ENCODE results near the gene CDC37L1.

Gene CDC37L1

GRCh38 chr9:4709380-4709779 lies 30.0 kb downstream of the CDC37L1 start:
- no peak overlapping the region for H3K27ac Mint-ChIP-seq
- H3K36me3 Mint-ChIP-seq = peaks cover 18% of the 10 kb centered on the region
- H3K4me1 Mint-ChIP-seq = peaks cover 5% of the 10 kb centered on the region
- H3K9me3 Mint-ChIP-seq = no peaks in the 10 kb centered on the region
- DNase-seq (ENCODE audit: low spot score in 2 of 2) (no peak), ATAC-seq (ENCODE audit: low read depth) (no peak)
- H3K27me3 Mint-ChIP-seq = no peaks in the 10 kb centered on the region
- no peak overlapping the region for H3K4me3 Mint-ChIP-seq

GRCh38 chr9:4713849-4714248 lies 34.5 kb downstream of the CDC37L1 start:
- H3K4me3 Mint-ChIP-seq = no peak overlapping the region
- ATAC-seq (ENCODE audit: low read depth) (no peak), DNase-seq (ENCODE audit: low spot score in 2 of 2) (no peak)
- H3K4me1 Mint-ChIP-seq = peaks cover 5% of the 10 kb centered on the region
- H3K27ac Mint-ChIP-seq = peak overlapping the region; percentile 1
- no peaks in the 10 kb centered on the region for H3K9me3 Mint-ChIP-seq
- H3K36me3 Mint-ChIP-seq = peaks cover 23% of the 10 kb centered on the region
- H3K27me3 Mint-ChIP-seq = no peaks in the 10 kb centered on the region

GRCh38 chr9:4714266-4715016 lies 35.1 kb downstream of the CDC37L1 start:
- no peaks in the 10 kb centered on the region for H3K27me3 Mint-ChIP-seq
- peaks cover 5% of the 10 kb centered on the region for H3K4me1 Mint-ChIP-seq
- peak overlapping the region; percentile 1 for H3K27ac Mint-ChIP-seq
- DNase-seq (ENCODE audit: low spot score in 2 of 2) = no peak
- no peaks in the 10 kb centered on the region for H3K9me3 Mint-ChIP-seq
- no peak overlapping the region for H3K4me3 Mint-ChIP-seq
- no peak for ATAC-seq (ENCODE audit: low read depth)
- H3K36me3 Mint-ChIP-seq = peaks cover 25% of the 10 kb centered on the region

GRCh38 chr9:4716163-4716562 lies 36.8 kb downstream of the CDC37L1 start:
- Mint-ChIP-seq H3K27me3 (no peaks in the 10 kb centered on the region), H3K9me3 (no peaks in the 10 kb centered on the region), H3K4me1 (peaks cover 5% of the 10 kb centered on the region), H3K27ac (no peak overlapping the region), H3K4me3 (no peak overlapping the region), H3K36me3 (peaks cover 26% of the 10 kb centered on the region)
- DNase-seq (ENCODE audit: low spot score in 2 of 2) (no peak), ATAC-seq (ENCODE audit: low read depth) (no peak)

GRCh38 chr9:4717815-4718214 lies 38.4 kb downstream of the CDC37L1 start:
- Mint-ChIP-seq H3K27ac (no peak overlapping the region), H3K4me1 (peaks cover 5% of the 10 kb centered on the region), H3K4me3 (no peak overlapping the region), H3K36me3 (peaks cover 23% of the 10 kb centered on the region), H3K27me3 (no peaks in the 10 kb centered on the region), H3K9me3 (no peaks in the 10 kb centered on the region)
- DNase-seq (ENCODE audit: low spot score in 2 of 2) = no peak
- ATAC-seq (ENCODE audit: low read depth) = no peak

GRCh38 chr9:4718911-4719310 lies 39.5 kb downstream of the CDC37L1 start:
- H3K27ac Mint-ChIP-seq = peak overlapping the region; percentile 20
- ATAC-seq (ENCODE audit: low read depth) = no peak
- DNase-seq (ENCODE audit: low spot score in 2 of 2) = no peak
- peaks cover 2% of the 10 kb centered on the region for H3K4me1 Mint-ChIP-seq
- H3K4me3 Mint-ChIP-seq = no peak overlapping the region
- H3K9me3 Mint-ChIP-seq = no peaks in the 10 kb centered on the region
- H3K36me3 Mint-ChIP-seq = peaks cover 20% of the 10 kb centered on the region
- H3K27me3 Mint-ChIP-seq = no peaks in the 10 kb centered on the region

- Mint-ChIP-seq H3K4me1 (peaks cover 6% of the 10 kb centered on the region), H3K27me3 (no peaks in the 10 kb centered on the region), H3K36me3 (peaks cover 19% of the 10 kb centered on the region), H3K9me3 (no peaks in the 10 kb centered on the region), H3K4me3 (no peak overlapping the region), H3K27ac (no peak overlapping the region)
- DNase-seq (ENCODE audit: low spot score in 2 of 2) (no peak), ATAC-seq (ENCODE audit: low read depth) (no peak)
Observed at GRCh38 chr9:4721736-4722135, 42.4 kb downstream of the CDC37L1 start.

- Mint-ChIP-seq H3K4me3 (no peak overlapping the region), H3K9me3 (no peaks in the 10 kb centered on the region), H3K4me1 (peaks cover 14% of the 10 kb centered on the region), H3K36me3 (peaks cover 7% of the 10 kb centered on the region), H3K27me3 (no peaks in the 10 kb centered on the region), H3K27ac (no peak overlapping the region)
- no peak for DNase-seq (ENCODE audit: low spot score in 2 of 2)
- ATAC-seq (ENCODE audit: low read depth) = no peak
Observed at GRCh38 chr9:4725706-4726442, 46.5 kb downstream of the CDC37L1 start.

GRCh38 chr9:4727593-4727992 lies 48.2 kb downstream of the CDC37L1 start:
- no peaks in the 10 kb centered on the region for H3K27me3 Mint-ChIP-seq
- ATAC-seq (ENCODE audit: low read depth) (no peak), DNase-seq (ENCODE audit: low spot score in 2 of 2) (no peak)
- H3K36me3 Mint-ChIP-seq = peaks cover 6% of the 10 kb centered on the region
- H3K4me1 Mint-ChIP-seq = peaks cover 22% of the 10 kb centered on the region
- no peak overlapping the region for H3K27ac Mint-ChIP-seq
- no peak overlapping the region for H3K4me3 Mint-ChIP-seq
- no peaks in the 10 kb centered on the region for H3K9me3 Mint-ChIP-seq

GRCh38 chr9:4732890-4733289 lies 53.5 kb downstream of the CDC37L1 start:
- ATAC-seq (ENCODE audit: low read depth) (no peak), DNase-seq (ENCODE audit: low spot score in 2 of 2) (no peak)
- Mint-ChIP-seq H3K4me3 (no peak overlapping the region), H3K9me3 (no peaks in the 10 kb centered on the region), H3K27me3 (no peaks in the 10 kb centered on the region), H3K4me1 (peaks cover 27% of the 10 kb centered on the region), H3K27ac (no peak overlapping the region), H3K36me3 (peaks cover 10% of the 10 kb centered on the region)

GRCh38 chr9:4734150-4734549 lies 54.8 kb downstream of the CDC37L1 start:
- ATAC-seq (ENCODE audit: low read depth) (no peak), DNase-seq (ENCODE audit: low spot score in 2 of 2) (no peak)
- no peak overlapping the region for H3K4me3 Mint-ChIP-seq
- H3K9me3 Mint-ChIP-seq = no peaks in the 10 kb centered on the region
- H3K27me3 Mint-ChIP-seq = no peaks in the 10 kb centered on the region
- peak overlapping the region; percentile 29 for H3K27ac Mint-ChIP-seq
- H3K4me1 Mint-ChIP-seq = peaks cover 27% of the 10 kb centered on the region
- peaks cover 10% of the 10 kb centered on the region for H3K36me3 Mint-ChIP-seq

- Mint-ChIP-seq H3K36me3 (peaks cover 4% of the 10 kb centered on the region), H3K9me3 (no peaks in the 10 kb centered on the region), H3K27ac (no peak overlapping the region), H3K27me3 (no peaks in the 10 kb centered on the region), H3K4me1 (peaks cover 20% of the 10 kb centered on the region), H3K4me3 (peak overlapping the region; percentile 62)
- no peak for DNase-seq (ENCODE audit: low spot score in 2 of 2)
- ATAC-seq (ENCODE audit: low read depth) = no peak
Observed at GRCh38 chr9:4738866-4739586, 59.7 kb downstream of the CDC37L1 start.

GRCh38 chr9:4739587-4740387 lies 60.4 kb downstream of the CDC37L1 start:
- no peaks in the 10 kb centered on the region for H3K9me3 Mint-ChIP-seq
- ATAC-seq (ENCODE audit: low read depth) (no peak), DNase-seq (ENCODE audit: low spot score in 2 of 2) (no peak)
- no peaks in the 10 kb centered on the region for H3K27me3 Mint-ChIP-seq
- peak overlapping the region; percentile 86 for H3K4me3 Mint-ChIP-seq
- peak overlapping the region; percentile 76 for H3K27ac Mint-ChIP-seq
- peaks cover under 1% of the 10 kb centered on the region for H3K36me3 Mint-ChIP-seq
- H3K4me1 Mint-ChIP-seq = peaks cover 16% of the 10 kb centered on the region

- no peaks in the 10 kb centered on the region for H3K9me3 Mint-ChIP-seq
- H3K27me3 Mint-ChIP-seq = no peaks in the 10 kb centered on the region
- H3K4me3 Mint-ChIP-seq = peak overlapping the region; percentile 86
- H3K4me1 Mint-ChIP-seq = peaks cover 15% of the 10 kb centered on the region
- H3K36me3 Mint-ChIP-seq = no peaks in the 10 kb centered on the region
- DNase-seq (ENCODE audit: low spot score in 2 of 2) (no peak), ATAC-seq (ENCODE audit: low read depth) (no peak)
- H3K27ac Mint-ChIP-seq = peak overlapping the region; percentile 76
Observed at GRCh38 chr9:4740388-4740637, 60.9 kb downstream of the CDC37L1 start.

All from memory B cell (primary cell).